ENCODE data around the gene BNIP2.

- TF ChIP-seq, protein P1, sequence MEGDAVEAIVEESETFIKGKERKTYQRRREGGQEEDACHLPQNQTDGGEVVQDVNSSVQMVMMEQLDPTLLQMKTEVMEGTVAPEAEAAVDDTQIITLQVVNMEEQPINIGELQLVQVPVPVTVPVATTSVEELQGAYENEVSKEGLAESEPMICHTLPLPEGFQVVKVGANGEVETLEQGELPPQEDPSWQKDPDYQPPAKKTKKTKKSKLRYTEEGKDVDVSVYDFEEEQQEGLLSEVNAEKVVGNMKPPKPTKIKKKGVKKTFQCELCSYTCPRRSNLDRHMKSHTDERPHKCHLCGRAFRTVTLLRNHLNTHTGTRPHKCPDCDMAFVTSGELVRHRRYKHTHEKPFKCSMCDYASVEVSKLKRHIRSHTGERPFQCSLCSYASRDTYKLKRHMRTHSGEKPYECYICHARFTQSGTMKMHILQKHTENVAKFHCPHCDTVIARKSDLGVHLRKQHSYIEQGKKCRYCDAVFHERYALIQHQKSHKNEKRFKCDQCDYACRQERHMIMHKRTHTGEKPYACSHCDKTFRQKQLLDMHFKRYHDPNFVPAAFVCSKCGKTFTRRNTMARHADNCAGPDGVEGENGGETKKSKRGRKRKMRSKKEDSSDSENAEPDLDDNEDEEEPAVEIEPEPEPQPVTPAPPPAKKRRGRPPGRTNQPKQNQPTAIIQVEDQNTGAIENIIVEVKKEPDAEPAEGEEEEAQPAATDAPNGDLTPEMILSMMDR (IDR thresholded peaks at IDR 0.05) = no peak
- no peak for TF ChIP-seq POLR2A (IDR thresholded peaks at IDR 0.05)
Measured at GRCh38 chr15:59647085-59647484, 42.0 kb downstream of the BNIP2 start.
